GM19023 (cell line): ENCODE data around the gene TTYH2.
"Not testable (repeated sequence)": the region's sequence is repeated elsewhere in the genome, so short reads cannot be mapped to it uniquely, and the experiment has no call there.

Source experiments
- ATAC-seq: cut with Tn5 transposase; IDR thresholded peaks from one replicate; pipeline ENCODE4 v1.9.1; 2021; ENCODE audit warnings: mild to moderate bottlenecking, moderate library complexity; ENCODE audit not compliant: unreplicated experiment

Gene TTYH2, protein sequence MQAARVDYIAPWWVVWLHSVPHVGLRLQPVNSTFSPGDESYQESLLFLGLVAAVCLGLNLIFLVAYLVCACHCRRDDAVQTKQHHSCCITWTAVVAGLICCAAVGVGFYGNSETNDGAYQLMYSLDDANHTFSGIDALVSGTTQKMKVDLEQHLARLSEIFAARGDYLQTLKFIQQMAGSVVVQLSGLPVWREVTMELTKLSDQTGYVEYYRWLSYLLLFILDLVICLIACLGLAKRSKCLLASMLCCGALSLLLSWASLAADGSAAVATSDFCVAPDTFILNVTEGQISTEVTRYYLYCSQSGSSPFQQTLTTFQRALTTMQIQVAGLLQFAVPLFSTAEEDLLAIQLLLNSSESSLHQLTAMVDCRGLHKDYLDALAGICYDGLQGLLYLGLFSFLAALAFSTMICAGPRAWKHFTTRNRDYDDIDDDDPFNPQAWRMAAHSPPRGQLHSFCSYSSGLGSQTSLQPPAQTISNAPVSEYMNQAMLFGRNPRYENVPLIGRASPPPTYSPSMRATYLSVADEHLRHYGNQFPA

DNA sequence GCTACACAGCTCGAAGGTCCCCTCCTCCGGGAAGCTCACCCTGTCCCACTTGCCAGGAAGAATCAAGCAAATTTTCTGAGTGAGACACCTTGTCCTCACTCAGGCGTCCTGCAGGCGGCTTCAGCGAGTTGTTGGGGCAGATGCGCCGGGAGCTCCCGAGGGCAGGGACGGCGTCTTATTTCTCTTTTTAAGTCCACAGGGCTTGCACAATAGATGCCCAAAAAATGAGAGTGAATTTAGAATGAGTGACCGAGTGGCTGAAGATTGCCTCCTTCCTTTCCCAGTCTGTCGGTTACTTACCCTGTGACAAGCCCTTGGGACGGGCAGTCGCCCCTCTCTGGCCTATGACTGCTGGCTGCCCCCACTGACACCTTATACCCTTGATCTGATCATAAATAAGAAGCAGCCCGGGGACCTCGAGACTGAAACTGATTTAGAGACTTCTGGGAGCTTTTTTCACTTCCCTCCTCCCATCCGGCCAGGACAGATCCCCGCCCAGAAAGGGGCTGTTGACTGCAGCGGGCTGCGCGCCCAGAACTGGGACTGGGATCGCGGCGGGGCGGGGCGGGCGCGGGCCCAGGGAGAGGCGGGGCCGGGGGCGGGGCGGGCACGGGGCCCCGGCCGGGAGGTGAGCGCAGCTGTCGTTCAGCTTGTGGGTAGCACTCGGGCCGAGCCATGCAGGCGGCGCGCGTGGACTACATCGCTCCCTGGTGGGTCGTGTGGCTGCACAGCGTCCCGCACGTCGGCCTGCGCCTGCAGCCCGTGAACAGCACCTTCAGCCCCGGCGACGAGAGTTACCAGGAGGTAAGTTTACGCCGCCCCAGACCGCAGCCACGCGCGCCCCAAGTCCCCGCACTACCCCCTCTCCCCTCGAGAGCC is at the start of gene TTYH2:
TSS of gene TTYH2 (plus strand) at position 659 of the 879 bp plus-strand sequence. CDS start at position 676, 17 bp downstream.
- ATAC-seq: peak; percentile 64

DNA sequence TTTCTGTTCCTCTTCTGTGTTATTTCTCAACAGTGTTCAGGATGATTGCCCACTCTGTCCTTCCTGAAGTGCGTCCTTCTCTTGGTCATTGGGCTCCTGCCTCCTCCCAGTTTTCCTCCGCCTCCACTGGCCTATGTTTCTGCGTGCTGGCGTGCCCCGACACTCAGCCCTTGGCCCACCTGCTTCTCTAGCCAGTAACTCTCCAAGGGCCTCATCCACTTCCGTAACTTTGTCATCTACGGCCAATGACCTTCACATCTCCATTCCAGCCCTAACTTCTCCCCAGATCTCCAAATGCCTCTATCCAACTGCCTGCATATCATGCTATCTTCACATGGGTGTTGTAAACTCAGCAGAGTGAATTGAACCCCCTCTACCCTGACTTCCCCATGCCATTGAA is 49.5 kb upstream of the TTYH2 start:
- ATAC-seq: no peak

DNA sequence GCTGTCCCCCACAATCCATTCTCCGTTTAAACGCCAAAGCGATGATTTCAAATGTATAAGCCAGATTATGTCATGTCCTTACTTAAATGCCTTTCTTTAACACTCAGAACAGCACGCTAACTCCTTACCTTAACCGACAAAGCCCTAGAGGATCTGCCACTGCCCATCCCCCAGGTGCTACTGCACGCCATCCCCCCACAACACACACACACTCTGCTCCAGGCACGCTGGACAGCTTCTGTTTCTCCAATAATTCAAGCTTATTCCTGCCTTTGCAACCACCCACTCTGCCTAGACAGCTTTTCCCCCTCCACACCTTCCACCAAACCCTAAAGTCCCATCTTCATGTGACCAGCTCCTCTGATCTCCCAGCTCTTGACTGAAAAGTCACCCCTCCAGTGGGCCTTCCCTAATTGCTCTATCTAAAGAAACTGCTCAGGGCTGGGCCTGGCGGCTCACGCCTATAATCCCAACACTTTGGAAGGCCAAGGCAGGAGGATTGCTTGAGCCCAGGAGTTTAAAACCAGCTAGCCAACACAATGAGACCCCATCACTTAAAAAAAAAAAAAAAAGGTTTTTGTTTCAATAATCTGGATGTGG is 48.8 kb upstream of the TTYH2 start:
- no peak for ATAC-seq

- ATAC-seq: no peak
Measured at GRCh38 chr17:74165797-74166365, 47.5 kb upstream of the TTYH2 start.

DNA sequence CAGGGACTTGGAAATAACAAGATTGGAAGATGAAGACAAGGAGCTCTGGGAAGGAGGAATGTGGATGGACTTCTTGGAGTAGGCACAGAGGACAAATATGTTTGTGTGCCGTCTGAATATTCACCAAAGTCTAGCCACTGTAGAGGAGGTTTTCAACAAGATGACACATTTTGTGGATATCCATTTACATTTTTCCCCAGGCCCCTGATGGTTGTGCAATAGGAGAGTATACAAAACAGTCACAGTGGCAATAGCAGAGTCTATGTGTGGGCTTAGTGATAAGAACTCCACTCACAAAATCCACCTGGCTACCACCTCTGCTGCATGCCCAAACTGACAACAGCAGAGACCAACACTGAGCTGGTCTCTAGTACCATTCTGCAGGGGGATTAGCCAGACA is 42.4 kb upstream of the TTYH2 start:
- ATAC-seq: no peak

- ATAC-seq: no peak
Measured at GRCh38 chr17:74172700-74173099, 40.7 kb upstream of the TTYH2 start.

- no peak for ATAC-seq
Measured at GRCh38 chr17:74176546-74177001, 36.8 kb upstream of the TTYH2 start.

DNA sequence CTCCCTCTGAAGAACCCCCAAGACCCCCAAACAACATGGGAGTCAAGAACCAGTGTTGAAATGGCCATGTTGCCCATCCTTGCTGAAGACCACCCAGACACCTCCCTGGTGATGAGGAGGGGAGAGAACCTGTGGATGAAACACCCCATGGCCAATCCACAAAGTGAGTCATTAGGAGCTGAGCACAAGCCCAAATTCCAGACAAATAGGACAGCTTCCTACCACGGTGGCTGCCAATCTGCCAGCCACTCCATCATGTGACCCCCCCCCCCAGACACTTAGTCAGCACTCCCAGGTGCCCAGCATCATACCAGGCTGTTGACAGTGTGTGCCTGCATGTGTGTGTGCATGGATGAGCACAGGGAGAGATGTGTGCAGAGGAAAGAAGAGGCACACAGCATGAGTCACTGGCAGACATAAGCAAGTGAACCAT is 36.3 kb upstream of the TTYH2 start:
- ATAC-seq: no peak

DNA sequence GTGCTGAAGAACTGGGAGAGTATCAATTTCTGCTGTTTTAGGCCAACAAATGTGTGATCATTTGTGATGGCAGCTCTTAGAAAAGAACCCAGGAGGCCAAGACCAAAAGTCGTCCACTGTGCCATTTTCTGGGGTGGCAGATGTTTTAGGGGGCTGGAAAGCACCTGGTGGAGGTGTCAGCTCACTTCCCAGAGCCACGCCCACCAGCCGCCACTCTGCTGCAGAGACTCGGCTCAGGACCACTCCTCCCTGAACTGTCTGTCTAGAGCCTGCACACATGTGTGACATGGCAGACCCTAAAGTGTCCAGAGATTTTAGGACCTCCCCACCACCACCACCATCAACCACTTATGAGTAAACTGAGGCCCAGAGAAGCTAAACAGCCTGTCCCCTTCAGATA is 33.8 kb upstream of the TTYH2 start:
- no peak for ATAC-seq

DNA sequence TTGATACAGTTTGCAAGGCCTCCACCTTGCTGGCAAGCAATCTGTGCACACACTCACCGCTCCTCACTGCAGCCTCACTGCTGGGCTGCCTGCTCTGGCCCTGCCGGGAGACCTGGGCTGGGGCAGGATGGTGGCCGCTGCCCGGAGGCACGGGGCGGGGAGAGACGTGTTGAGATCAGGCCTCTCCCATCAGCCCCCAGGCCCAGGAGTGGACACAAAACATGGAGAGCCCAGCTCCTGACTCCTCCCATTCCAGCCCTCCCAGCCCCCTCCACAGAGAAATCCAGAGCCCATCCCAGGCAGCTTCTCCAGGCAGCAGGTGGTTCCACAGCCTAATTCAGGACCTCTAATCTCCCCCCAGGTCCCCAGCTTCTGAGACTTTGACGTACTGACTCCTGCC is 33.0 kb upstream of the TTYH2 start:
- ATAC-seq: no peak

DNA sequence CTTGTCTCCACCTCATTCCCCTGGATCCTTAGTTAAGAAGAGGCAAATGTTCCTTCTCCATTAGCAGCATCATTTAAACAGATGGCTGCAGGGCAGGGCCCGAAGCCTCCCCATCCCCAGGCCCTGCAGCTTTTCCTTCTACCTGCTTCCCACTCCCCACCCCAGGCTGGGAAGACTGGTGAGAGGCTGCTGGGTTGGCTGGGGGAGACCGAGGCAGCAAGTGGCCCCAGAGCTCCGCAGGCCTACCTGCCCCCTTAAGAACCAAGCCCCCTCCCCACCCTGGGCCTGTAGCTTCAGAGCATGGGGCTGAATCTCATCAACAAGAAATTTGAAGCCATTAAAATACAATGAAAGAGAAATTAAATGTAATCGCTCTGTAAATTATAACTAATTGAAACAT is 32.0 kb upstream of the TTYH2 start:
- ATAC-seq: no peak

- no peak for ATAC-seq
Measured at GRCh38 chr17:74182041-74182723, 31.2 kb upstream of the TTYH2 start.

DNA sequence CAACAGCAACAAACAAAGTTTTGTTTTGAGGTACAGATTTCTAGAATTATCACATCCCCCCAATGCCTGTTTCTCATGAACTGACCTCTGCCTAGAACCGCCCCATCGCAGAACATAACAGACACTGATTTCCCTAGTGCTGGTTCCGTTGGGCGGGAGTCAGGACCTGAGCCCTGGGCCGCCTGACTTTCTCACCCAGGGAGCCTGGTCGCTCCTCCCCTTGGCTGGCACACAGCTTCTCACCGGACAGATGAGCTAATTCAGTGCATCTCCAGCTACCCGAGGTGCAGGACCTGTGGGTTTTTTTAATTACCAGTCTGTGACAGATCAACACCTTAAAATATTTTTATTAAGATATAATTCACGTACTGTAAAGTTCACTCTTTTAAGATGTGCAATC is 30.0 kb upstream of the TTYH2 start:
- no peak for ATAC-seq

GRCh38 chr17:74185571-74186185 is 27.7 kb upstream of the TTYH2 start:
- ATAC-seq: no peak

DNA sequence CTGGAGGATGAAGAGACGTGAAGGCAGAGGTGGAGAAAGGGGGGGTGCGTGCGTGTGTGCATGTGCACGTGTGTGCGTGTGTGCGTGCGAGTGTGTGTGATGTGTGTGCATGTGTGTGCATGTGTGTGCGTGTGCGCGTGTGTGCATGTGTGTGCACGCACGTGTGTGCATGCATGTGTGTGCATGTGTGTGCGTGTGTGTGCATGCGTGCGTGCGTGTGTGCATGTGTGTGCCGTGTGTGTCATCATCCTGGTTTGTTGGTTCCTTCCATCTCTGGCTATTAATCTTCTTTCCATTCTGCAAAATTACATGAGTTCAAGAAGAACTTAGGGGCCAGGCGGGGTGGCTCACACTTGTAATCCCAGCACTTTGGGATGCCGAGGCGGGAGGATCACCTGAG is 26.9 kb upstream of the TTYH2 start:
- no peak for ATAC-seq

DNA sequence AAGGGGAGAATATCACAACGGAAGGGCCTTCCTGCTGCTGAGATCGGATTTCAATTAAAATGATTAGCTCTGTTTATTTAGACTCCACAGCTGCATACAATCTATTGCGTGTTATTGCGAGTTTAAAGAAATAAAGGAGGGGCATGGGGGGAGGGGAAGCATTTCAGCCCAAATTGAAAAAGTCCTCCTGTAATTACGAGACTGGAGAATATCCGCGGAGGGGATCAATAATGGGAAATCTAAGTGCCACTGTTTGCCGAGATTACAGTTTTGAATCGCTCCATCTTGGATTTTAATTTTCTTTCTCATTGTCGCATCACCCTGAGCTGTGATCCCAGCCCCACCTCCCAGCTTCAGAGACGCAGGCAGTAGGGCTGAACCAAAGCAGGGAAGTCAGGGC is 25.6 kb upstream of the TTYH2 start:
- ATAC-seq: no peak

DNA sequence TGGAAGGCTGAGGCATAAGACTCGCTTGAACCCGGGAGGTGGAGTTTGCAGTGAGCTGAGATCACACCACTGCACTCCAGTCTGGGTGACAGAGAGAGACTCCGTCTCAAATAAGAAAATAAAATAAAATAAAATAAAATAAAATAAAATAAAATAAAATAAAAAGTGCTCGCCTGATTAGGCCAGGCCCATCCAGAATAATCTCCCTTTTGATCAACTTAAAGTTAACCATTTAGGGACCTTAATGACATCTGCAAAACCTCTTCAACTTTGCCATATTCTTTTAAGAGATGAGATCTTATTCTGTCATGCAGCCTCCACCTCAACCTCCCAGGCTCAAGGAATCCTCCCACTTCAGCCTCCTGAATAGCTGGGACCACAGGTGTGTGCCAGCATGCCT is 24.7 kb upstream of the TTYH2 start:
- not testable (repeated sequence) for ATAC-seq

DNA sequence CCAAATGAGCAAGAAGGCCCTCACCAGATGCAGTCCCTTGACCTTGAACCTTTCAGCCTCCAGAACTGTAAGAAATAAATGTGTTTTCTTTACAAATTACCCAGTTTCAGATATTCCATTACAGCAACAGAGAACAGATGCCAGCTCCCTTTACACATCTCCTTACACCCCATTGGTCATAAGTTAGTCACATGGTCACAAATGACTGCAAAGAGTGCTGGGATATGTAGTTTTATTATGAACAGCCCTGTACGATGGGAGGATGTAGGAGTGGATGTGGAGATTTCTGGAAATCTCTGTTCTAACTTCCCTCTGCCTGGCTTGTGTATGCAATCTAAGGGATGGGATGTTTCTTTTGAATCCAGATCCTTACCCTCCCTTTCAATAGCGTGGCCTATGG is 23.2 kb upstream of the TTYH2 start:
- ATAC-seq: no peak

- ATAC-seq: no peak
Measured at GRCh38 chr17:74190807-74191406, 22.5 kb upstream of the TTYH2 start.
